Lower leg skin (tissue), 3 donors: ENCODE results near the gene WWC1.

Experiments used
- CTCF ChIP-seq, 3 donors: fragments of 450-650 bp; IDR thresholded peaks; one replicate each; pipeline ENCODE4 v1.5.1; 2016; ENCODE audit warnings: antibody characterized with exemption in 3 of 3, mild to moderate bottlenecking in 3 of 3, moderate library complexity in 2 of 3
- POLR2A ChIP-seq, 2 donors: fragments of 450-650 bp; IDR thresholded peaks; one replicate each; pipeline ENCODE4 v1.6.1; 2016 to 2017; ENCODE audit warnings: antibody characterized with exemption in 2 of 2, mild to moderate bottlenecking in 1 of 2, moderate library complexity in 1 of 2

- TF ChIP-seq CTCF (IDR thresholded peaks at IDR 0.05) (no peak), POLR2A (IDR thresholded peaks at IDR 0.05) (no peak)
Observed at GRCh38 chr5:168287362-168287761, 4.1 kb upstream of the WWC1 start.
